K562 (cell line): ENCODE data around the gene UROD. TPM values are rescaled to one million over a fixed set of nuclear protein-coding genes. Genes with fewer than 3 reads are reported as not detected.

Experiments used
- ATAC-seq: fragments of 200-7000 bp; cut with Tn5 transposase; 3 replicates; pipeline ENCODE4 v1.9.1; 2020; ENCODE audit warnings: moderate library complexity
- BruUV-seq: library from RNA; stranded (reverse); fragments of 400-500 nt; replicated peaks from 2 replicates; lab custom pipeline; 2021; lab: Mats Ljungman, UMichigan
- CTCF ChIA-PET: fragments of 300-600 bp; formaldehyde crosslinking; extraction: SDS; loops from one replicate; lab custom pipeline; 2021; ENCODE audit warnings: low intra/inter-chr PET ratio; lab: Yijun Ruan, JAX
- POLR2A ChIA-PET: fragments of 300-600, 350-650 bp; sonication (Branson Sonifier 250); formaldehyde crosslinking; extraction: SDS; loops from one replicate; lab custom pipeline; 2021; ENCODE audit warnings: antibody characterized with exemption, inconsistent platforms; lab: Yijun Ruan, JAX
- DNase-seq, 4 experiments: peaks; one replicate each; pipeline versions ENCODE4 v3.0.0 to v3.0.0-alpha.2; 2011 to 2018; ENCODE audit warnings: low spot score in 3 of 4, mixed read lengths in 3 of 4; ENCODE audit errors: extremely low read depth in 1 of 4
- FAIRE-seq: peaks from 2 replicates; lab custom pipeline; 2011; peaks lifted over from hg19 to GRCh38; lab: Jason Lieb, UNC
- H2AFZ ChIP-seq: 2 replicates; pipeline ENCODE4 v1.6.0; 2011; ENCODE audit warnings: low read depth, low read length, control low read depth, inconsistent platforms
- H3K27ac ChIP-seq: fragments of 200-600 bp; 3 replicates; pipeline ENCODE4 v1.8.0; 2011; ENCODE audit warnings: low read depth, mild to moderate bottlenecking, control low read depth, inconsistent platforms, low read length, moderate library complexity, mixed read lengths; ENCODE audit errors: extremely low read depth
- H3K27me3 ChIP-seq, 2 experiments: fragments of 300-600 bp in 1 of 2; 2 replicates in 1 of 2; 3 replicates in 1 of 2; pipeline versions ENCODE4 v1.6.0 to v1.8.0; 2011; ENCODE audit warnings: inconsistent platforms in 2 of 2, low read length in 2 of 2, mild to moderate bottlenecking in 1 of 2, mixed read lengths in 1 of 2, moderate library complexity in 1 of 2; ENCODE audit not compliant: control insufficient read depth in 2 of 2, insufficient read depth in 2 of 2
- H3K36me3 ChIP-seq: fragments of 300-600 bp; 3 replicates; pipeline ENCODE4 v1.8.0; 2011; ENCODE audit warnings: mild to moderate bottlenecking, low read length, inconsistent platforms; ENCODE audit not compliant: control insufficient read depth, insufficient read depth
- H3K4me1 ChIP-seq, 2 experiments: fragments of 200-600 bp in 1 of 2; replicated peaks in 1 of 2; 2 replicates in 1 of 2; 3 replicates in 1 of 2; pipeline versions ENCODE4 v1.5.1 to v1.8.0; 2011; ENCODE audit warnings: inconsistent platforms in 2 of 2, low read length in 2 of 2, mild to moderate bottlenecking in 1 of 2, mixed read lengths in 1 of 2, moderate library complexity in 1 of 2; ENCODE audit not compliant: control insufficient read depth in 2 of 2, insufficient read depth in 2 of 2
- H3K4me2 ChIP-seq: 2 replicates; pipeline ENCODE4 v1.6.1; 2011; ENCODE audit warnings: low read length, control low read depth, inconsistent platforms, mixed read lengths; ENCODE audit not compliant: insufficient read depth
- H3K4me3 ChIP-seq: fragments of 200-600 bp; sonication (generic), shearing (Covaris generic); 2 replicates; pipeline ENCODE4 v1.5.1; 2016; ENCODE audit warnings: control low read depth, inconsistent platforms
- H3K79me2 ChIP-seq: fragments of 200-600 bp; 3 replicates; pipeline ENCODE4 v1.8.0; 2011; ENCODE audit warnings: low read length, inconsistent platforms; ENCODE audit not compliant: control insufficient read depth, insufficient read depth
- H3K9ac ChIP-seq, 2 experiments: 2 replicates each; pipeline versions ENCODE4 v1.6.0 to v1.6.1; 2011; ENCODE audit warnings: low read depth in 2 of 2, low read length in 2 of 2, control low read depth in 1 of 2, inconsistent platforms in 1 of 2, mild to moderate bottlenecking in 1 of 2, mixed read lengths in 1 of 2; ENCODE audit not compliant: insufficient read depth in 1 of 2
- H3K9me1 ChIP-seq: one replicate; pipeline ENCODE4 v1.6.0; 2011; ENCODE audit warnings: inconsistent platforms, mild to moderate bottlenecking, low read length, moderate library complexity; ENCODE audit not compliant: control insufficient read depth, insufficient read depth
- H3K9me3 ChIP-seq: replicated peaks from 2 replicates; pipeline ENCODE4 v1.5.1; 2011; ENCODE audit warnings: low read depth, low read length, inconsistent platforms; ENCODE audit not compliant: control insufficient read depth, insufficient read depth
- H4K20me1 ChIP-seq: replicated peaks from 2 replicates; pipeline ENCODE4 v1.6.1; 2011; ENCODE audit warnings: low read length, inconsistent platforms, mixed read lengths; ENCODE audit not compliant: control insufficient read depth, insufficient read depth
- CCAR2 ChIP-seq: fragments of 200-400 bp; formaldehyde crosslinking; IDR thresholded peaks from 2 replicates; pipeline ENCODE4 v1.6.1; 2017; ENCODE audit warnings: mild to moderate bottlenecking, low read depth, low read length
- CEBPZ ChIP-seq: fragments of 150-350 bp; IDR thresholded peaks from 2 replicates; pipeline ENCODE4 v1.6.1; 2014; ENCODE audit warnings: low read depth, mild to moderate bottlenecking, low read length, borderline replicate concordance
- DPF2 ChIP-seq: fragments of 450-650 bp; IDR thresholded peaks from 2 replicates; pipeline ENCODE4 v1.6.1; 2016
- ESRRB ChIP-seq: fragments of 250-450 bp; sonication (Bioruptor Pico); IDR thresholded peaks from 2 replicates; pipeline ENCODE4 v1.5.0; 2020; ENCODE audit warnings: mild to moderate bottlenecking, moderate library complexity, borderline replicate concordance
- FOXO4 ChIP-seq: fragments of 450-650 bp; formaldehyde crosslinking; IDR thresholded peaks from 2 replicates; pipeline ENCODE4 v1.4.0; 2020; ENCODE audit warnings: mild to moderate bottlenecking, moderate library complexity
- HBP1 ChIP-seq: fragments of 450-650 bp; formaldehyde crosslinking; IDR thresholded peaks from 2 replicates; pipeline ENCODE4 v1.4.0; 2022; ENCODE audit warnings: missing genetic modification characterization
- ID3 ChIP-seq, 2 experiments: fragments of 250-450 bp in 1 of 2; fragments of 450-650 bp in 1 of 2; sonication (Bioruptor Pico) in 1 of 2; IDR thresholded peaks; 2 replicates each; pipeline versions ENCODE4 v1.6.1 to v1.8.0; 2016 to 2021; ENCODE audit warnings: mild to moderate bottlenecking in 2 of 2, moderate library complexity in 2 of 2, missing compliant biosample characterization in 1 of 2, missing genetic modification characterization in 1 of 2
- LEF1 ChIP-seq: fragments of 450-650 bp; IDR thresholded peaks from 2 replicates; pipeline ENCODE4 v1.6.1; 2016; ENCODE audit warnings: mild to moderate bottlenecking
- MAX ChIP-seq: sonication (generic); formaldehyde crosslinking; IDR thresholded peaks from 2 replicates; pipeline ENCODE4 v1.9.0; 2022; ENCODE audit warnings: mild to moderate bottlenecking, missing genetic modification reagents
- MTA3 ChIP-seq: fragments of 450-650 bp; formaldehyde crosslinking; IDR thresholded peaks from 2 replicates; pipeline ENCODE4 v1.6.1; 2017; ENCODE audit warnings: mild to moderate bottlenecking, borderline replicate concordance
- OTX1 ChIP-seq: fragments of 450-650 bp; formaldehyde crosslinking; IDR thresholded peaks from 2 replicates; pipeline ENCODE4 v1.4.0; 2022; ENCODE audit warnings: mild to moderate bottlenecking
- POLR2A ChIP-seq: fragments of 450-650 bp; conservative IDR thresholded peaks from 2 replicates; pipeline ENCODE4 v1.6.1; 2016
- SMAD3 ChIP-seq: fragments of 450-650 bp; formaldehyde crosslinking; conservative IDR thresholded peaks from 2 replicates; pipeline ENCODE4 v1.4.0; 2020; ENCODE audit warnings: mild to moderate bottlenecking
- SUPT5H ChIP-seq: fragments of 450-650 bp; IDR thresholded peaks from 2 replicates; pipeline ENCODE4 v1.6.1; 2016
- ZFP36 ChIP-seq: fragments of 150-350 bp; IDR thresholded peaks from 2 replicates; pipeline ENCODE4 v1.6.1; 2018; ENCODE audit warnings: low read length, low read depth; ENCODE audit not compliant: partially characterized antibody
- ZNF324 ChIP-seq: fragments of 250-450 bp; sonication (Bioruptor Pico); IDR thresholded peaks from 2 replicates; pipeline ENCODE4 v1.4.0; 2020; ENCODE audit warnings: mild to moderate bottlenecking
- WGBS: fragments of 100-300 bp; shearing (Covaris generic); methylation state at CpG from one replicate; pipeline ENCODE4 v1.1.6; 2016; ENCODE audit warnings: low coverage, mixed read lengths; ENCODE audit not compliant: insufficient coverage; ENCODE audit errors: missing lambda C conversion rate; 5-methylcytosine and 5-hydroxymethylcytosine counted together
- in situ Hi-C: fragments of 300-500 bp; cut with MboI; formaldehyde crosslinking; loops from 4 replicates; pipeline ENCODE4 v1.15.0; 2018; ENCODE audit warnings: inconsistent platforms, mixed read lengths
- intact Hi-C: fragments of 100-400 bp; cut with micrococcal nuclease; formaldehyde crosslinking; loops from 2 replicates; pipeline ENCODE4 v1.14.2; 2022
- polyA plus RNA-seq, 8 experiments: library from polyadenylated mRNA; depleted of rRNA in 4 of 8; stranded (reverse) in 5 of 8; unstranded in 3 of 8; fragments of >200 nt; fragmentation: Nextera tagmentation in 2 of 8; fragmentation: Illumina TruSeq in 1 of 8; extraction: Ambion mirVana in 2 of 8; extraction: Trizol in 1 of 8; gene quantifications; 2 replicates each; pipeline versions ENCODE4 v1.2.1 to v1.2.3, GENCODE V29; 2011 to 2014; ENCODE audit warnings: inconsistent platforms in 1 of 8, missing spikeins in 1 of 8
- total RNA-seq, 7 experiments: library from RNA; depleted of rRNA in 6 of 7; stranded (reverse); fragments of >200 nt in 6 of 7; fragmentation: Illumina TruSeq in 2 of 7; extraction: Trizol in 2 of 7; gene quantifications; 2 replicates each; pipeline versions ENCODE4 v1.2.1 to v1.2.3, GENCODE V29; 2011 to 2021; ENCODE audit warnings: low replicate concordance in 1 of 7

UROD gene
- total and polyA plus RNA-seq, 9 of the 15 experiments (the other 6 are each of a cell fraction or from before 2014, with no cell fraction given): 533 to 2,933 (median 1,100) TPM

GRCh38 chr1:45015683-45016082, 3.6 kb downstream of the UROD start:
- Histone ChIP-seq H3K36me3 (peaks cover 29% of the 10 kb centered on the region), H4K20me1 (peaks cover 13% of the 10 kb centered on the region; the same call in 1 of the 2 replicates), H3K4me1 (peaks cover 36 to 37% of the 10 kb centered on the region in 2 experiments; a peak in 4 of 5 replicates), H3K9me3 (no peaks in the 10 kb centered on the region), H3K27me3 (no peaks in the 10 kb centered on the region), H3K9ac (no peak overlapping the region), H3K4me3 (no peak overlapping the region), H3K27ac (no peak overlapping the region), H2AFZ (no peak overlapping the region), H3K9me1 (peaks cover 3% of the 10 kb centered on the region), H3K79me2 (peaks cover 36% of the 10 kb centered on the region), H3K4me2 (no peak overlapping the region)
- in situ Hi-C loops (no loop called here), intact Hi-C loops (loop anchor here (5.0 to 10.0 kb wide), 3 partner anchors 72 to 559 kb away; partner anchors contain the start of gene ZSWIM5)
- 61% methylated on average over 2 of the region's 2 CpGs for WGBS
- POLR2A ChIA-PET: interaction anchor here (0.6 to 8.7 kb wide), 12 partner anchors 18 to 1475 kb away, joined by 3 to 113 read pairs (median 4); partner anchors contain the start of genes EIF2B3 and RNU5D-1
- CTCF ChIA-PET: interaction anchor here (0.8 to 4.6 kb wide), 5 partner anchors 215 to 554 kb away, joined by 3 to 58 read pairs (median 5); no protein-coding TSS in a partner anchor
- FAIRE-seq (no peak), DNase-seq (peak in 1 of 4 experiments; percentile 2), ATAC-seq (no peak)
- no TSS peak for BruUV-seq
- TF ChIP-seq POLR2A (peak; percentile 66), CEBPZ (no peak), SMAD3 (CRISPR knock-in tag) (no peak), HBP1 (CRISPR knock-in tag) (peak; percentile 84; the same call in 1 of the 2 replicates), FOXO4 (CRISPR knock-in tag) (0 out of 2 replicates have a peak, but pooled peaks have one; percentile 15), LEF1 (no peak), OTX1 (peak; percentile 27; the same call in 1 of the 2 replicates), MAX (CRISPR knock-in tag) (no peak), DPF2 (no peak), ZFP36 (no peak), ZNF324 (CRISPR knock-in tag) (no peak), MTA3 (no peak), ID3 (CRISPR knock-in tag; IDR thresholded peaks at IDR 0.05) (no peak), ID3 (tag; IDR thresholded peaks at IDR 0.05) (no peak), ESRRB (CRISPR knock-in tag) (no peak), CCAR2 (no peak), SUPT5H (peak; percentile 73)
